GM23338 (cell line): ENCODE measurements around the gene ASTN1. TPM values are rescaled to one million over a fixed set of nuclear protein-coding genes. Genes with fewer than 3 reads are reported as not detected.

Source experiments
- ATAC-seq: fragments of 200-7000 bp; cut with Tn5 transposase; 3 replicates; pipeline ENCODE4 v1.9.1; 2020
- DNase-seq: peaks from one replicate; pipeline ENCODE4 v3.0.0-alpha.2; 2015; ENCODE audit warnings: low spot score
- H2AFZ ChIP-seq: fragments of 200-600 bp; sonication (generic); 2 replicates; pipeline ENCODE4 v1.8.0; 2016; ENCODE audit warnings: antibody characterized with exemption, mild to moderate bottlenecking, moderate library complexity
- H3F3A ChIP-seq: fragments of 200-600 bp; sonication (generic); replicated peaks from 2 replicates; pipeline ENCODE4 v1.8.0; 2017; ENCODE audit warnings: antibody characterized with exemption, mixed run types, low read depth
- H3K27ac ChIP-seq: fragments of 200-600 bp; sonication (generic); 2 replicates; pipeline ENCODE4 v1.6.1; 2016; ENCODE audit warnings: low read depth
- H3K27me3 ChIP-seq: fragments of 200-600 bp; sonication (generic); 2 replicates; pipeline ENCODE4 v1.8.0; 2016; ENCODE audit warnings: mild to moderate bottlenecking, mixed run types, moderate library complexity; ENCODE audit not compliant: insufficient read depth
- H3K36me3 ChIP-seq: fragments of 200-600 bp; sonication (generic); 2 replicates; pipeline ENCODE4 v1.8.0; 2016; ENCODE audit warnings: mild to moderate bottlenecking; ENCODE audit not compliant: insufficient read depth
- H3K4me1 ChIP-seq: fragments of 200-600 bp; sonication (generic); 2 replicates; pipeline ENCODE4 v1.8.0; 2016; ENCODE audit warnings: mild to moderate bottlenecking, moderate library complexity; ENCODE audit not compliant: insufficient read depth
- H3K4me2 ChIP-seq: fragments of 200-600 bp; sonication (generic); 2 replicates; pipeline ENCODE4 v1.7.1; 2017; ENCODE audit warnings: mixed run types
- H3K4me3 ChIP-seq: fragments of 200-600 bp; sonication (generic); 2 replicates; pipeline ENCODE4 v1.6.1; 2016; ENCODE audit warnings: mixed run types
- H3K79me2 ChIP-seq: fragments of 200-600 bp; sonication (generic); replicated peaks from 2 replicates; pipeline ENCODE4 v1.8.0; 2017; ENCODE audit warnings: mild to moderate bottlenecking; ENCODE audit not compliant: insufficient read depth
- H3K9me2 ChIP-seq: fragments of 200-600 bp; sonication (generic); 2 replicates; pipeline ENCODE4 v1.8.0; 2017; ENCODE audit not compliant: insufficient read depth
- H4K20me1 ChIP-seq: fragments of 200-600 bp; sonication (generic); replicated peaks from 2 replicates; pipeline ENCODE4 v1.8.0; 2017; ENCODE audit warnings: mild to moderate bottlenecking; ENCODE audit not compliant: insufficient read depth
- H3K27ac Mint-ChIP-seq: 2 replicates; pipeline ENCODE4 v1.8.0; 2020; ENCODE audit warnings: inconsistent platforms, mild to moderate bottlenecking, moderate library complexity, mixed read lengths
- H3K27me3 Mint-ChIP-seq: 3 replicates; pipeline ENCODE4 v1.8.0; 2022; ENCODE audit warnings: low read depth, mild to moderate bottlenecking, moderate library complexity, mixed read lengths, inconsistent platforms; ENCODE audit not compliant: insufficient read depth, poor library complexity
- H3K36me3 Mint-ChIP-seq: 3 replicates; pipeline ENCODE4 v1.8.0; 2021; ENCODE audit warnings: low read depth, mild to moderate bottlenecking, inconsistent platforms, moderate library complexity, mixed read lengths
- H3K4me1 Mint-ChIP-seq: 3 replicates; pipeline ENCODE4 v1.8.0; 2020; ENCODE audit warnings: mild to moderate bottlenecking, inconsistent platforms, mixed read lengths
- H3K4me3 Mint-ChIP-seq: 3 replicates; pipeline ENCODE4 v1.8.0; 2021; ENCODE audit warnings: moderate library complexity, mild to moderate bottlenecking, inconsistent platforms, mixed read lengths
- H3K9me3 Mint-ChIP-seq: 3 replicates; pipeline ENCODE4 v1.8.0; 2020; ENCODE audit warnings: moderate library complexity, mild to moderate bottlenecking, inconsistent platforms, mixed read lengths
- CREB1 ChIP-seq: fragments of 250-450 bp; sonication (Bioruptor Pico); IDR thresholded peaks from 2 replicates; pipeline ENCODE4 v1.5.0; 2020; ENCODE audit warnings: low read depth, mild to moderate bottlenecking, moderate library complexity
- EZH2 ChIP-seq: fragments of 200-600 bp; sonication (generic); IDR thresholded peaks from one replicate; pipeline ENCODE4 v1.8.0; 2017; ENCODE audit warnings: antibody characterized with exemption, mild to moderate bottlenecking, low read depth; ENCODE audit not compliant: unreplicated experiment
- EZH2phosphoT487 ChIP-seq: fragments of 200-600 bp; sonication (generic); IDR thresholded peaks from one replicate; pipeline ENCODE4 v1.8.1; 2018; ENCODE audit warnings: antibody characterized with exemption; ENCODE audit not compliant: unreplicated experiment
- JUNB ChIP-seq: IDR thresholded peaks from one replicate; pipeline ENCODE4 v1.6.1; 2016; ENCODE audit warnings: antibody characterized with exemption; ENCODE audit not compliant: unreplicated experiment
- NANOG ChIP-seq: IDR thresholded peaks from 2 replicates; pipeline ENCODE4 v1.6.1; 2016; ENCODE audit warnings: antibody characterized with exemption, borderline replicate concordance
- POLR2AphosphoS5 ChIP-seq: IDR thresholded peaks from 2 replicates; pipeline ENCODE4 v1.6.1; 2016; ENCODE audit warnings: antibody characterized with exemption, low read depth
- REST ChIP-seq: IDR thresholded peaks from one replicate; pipeline ENCODE4 v1.6.1; 2018; ENCODE audit warnings: antibody characterized with exemption; ENCODE audit not compliant: unreplicated experiment
- STAT1 ChIP-seq: IDR thresholded peaks from one replicate; pipeline ENCODE4 v1.6.1; 2016; ENCODE audit warnings: antibody characterized with exemption; ENCODE audit not compliant: unreplicated experiment
- ZNF114 ChIP-seq: fragments of 250-450 bp; sonication (Bioruptor Pico); IDR thresholded peaks from 2 replicates; pipeline ENCODE4 v1.5.0; 2020; ENCODE audit warnings: mild to moderate bottlenecking, moderate library complexity
- ZNF331 ChIP-seq: fragments of 250-450 bp; sonication (Bioruptor Pico); IDR thresholded peaks from 2 replicates; pipeline ENCODE4 v1.5.0; 2020; ENCODE audit warnings: low read depth, mild to moderate bottlenecking, moderate library complexity
- polyA plus RNA-seq: library from polyadenylated mRNA; unstranded; fragments of >200 nt; fragmentation: Nextera tagmentation; extraction: Ambion mirVana; gene quantifications from 2 replicates; pipeline ENCODE4 v1.2.1, GENCODE V29; 2016
- total RNA-seq: library from RNA; depleted of rRNA; stranded (reverse); fragments of >200 nt; shearing (Covaris generic); gene quantifications from 2 replicates; pipeline ENCODE4 v1.2.3, GENCODE V29; 2014
- TF ChIP-seq, protein P1 (sequence below): IDR thresholded peaks from 2 replicates; pipeline ENCODE4 v1.6.1; 2016; ENCODE audit warnings: antibody characterized with exemption
- TF ChIP-seq, protein P2 (sequence below), 2 experiments: fragments of 200-600 bp in 1 of 2; sonication (generic) in 1 of 2; conservative IDR thresholded peaks; 2 replicates each; pipeline versions ENCODE4 v1.5.1 to v1.6.1; 2016 to 2017; ENCODE audit warnings: antibody characterized with exemption in 2 of 2, low read depth in 2 of 2, mild to moderate bottlenecking in 2 of 2, moderate library complexity in 1 of 2
- TF ChIP-seq, protein P3 (sequence below): fragments of 250-450 bp; sonication (Bioruptor Pico); IDR thresholded peaks from 2 replicates; pipeline ENCODE4 v1.5.0; 2020; ENCODE audit warnings: mild to moderate bottlenecking, moderate library complexity

Gene ASTN1
- total and polyA plus RNA-seq, 2 experiments from 2014 or later, result 2.0 to 5.2 TPM

DNA sequence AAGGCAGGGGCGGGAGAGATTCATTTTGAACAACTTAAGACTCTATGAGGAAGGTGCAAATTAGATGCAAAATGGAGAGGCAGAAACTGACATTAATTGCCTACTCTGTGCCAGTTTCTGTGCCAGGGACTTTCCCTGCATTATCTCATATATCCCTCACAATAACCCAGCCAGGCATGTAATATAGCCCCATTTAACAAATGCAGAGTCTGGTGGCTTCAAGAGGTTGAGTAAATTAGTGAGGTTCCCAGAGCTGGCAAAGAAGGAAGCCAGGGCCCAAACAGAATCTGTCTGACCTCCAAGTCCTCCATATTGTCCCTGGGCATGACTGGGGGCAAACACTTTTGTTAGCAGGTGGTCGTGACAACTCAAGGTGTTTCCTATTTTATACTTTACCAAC, 199.8 kb downstream of the ASTN1 start:
- Mint-ChIP-seq H3K4me3 (no peak overlapping the region), H3K27me3 (no peaks in the 10 kb centered on the region), H3K9me3 (no peaks in the 10 kb centered on the region), H3K4me1 (peaks cover 3% of the 10 kb centered on the region; the same call in 1 of the 3 replicates), H3K36me3 (no peaks in the 10 kb centered on the region), H3K27ac (no peak overlapping the region)
- Histone ChIP-seq H3K36me3 (no peaks in the 10 kb centered on the region), H3K79me2 (no peaks in the 10 kb centered on the region), H3K4me3 (no peak overlapping the region), H3K4me2 (no peak overlapping the region), H3K9me2 (no peaks in the 10 kb centered on the region), H3F3A (no peaks in the 10 kb centered on the region), H4K20me1 (no peaks in the 10 kb centered on the region), H3K27me3 (no peaks in the 10 kb centered on the region), H3K4me1 (no peaks in the 10 kb centered on the region; the same call in 1 of the 2 replicates), H2AFZ (no peak overlapping the region), H3K27ac (no peak overlapping the region)
- TF ChIP-seq, protein P1, sequence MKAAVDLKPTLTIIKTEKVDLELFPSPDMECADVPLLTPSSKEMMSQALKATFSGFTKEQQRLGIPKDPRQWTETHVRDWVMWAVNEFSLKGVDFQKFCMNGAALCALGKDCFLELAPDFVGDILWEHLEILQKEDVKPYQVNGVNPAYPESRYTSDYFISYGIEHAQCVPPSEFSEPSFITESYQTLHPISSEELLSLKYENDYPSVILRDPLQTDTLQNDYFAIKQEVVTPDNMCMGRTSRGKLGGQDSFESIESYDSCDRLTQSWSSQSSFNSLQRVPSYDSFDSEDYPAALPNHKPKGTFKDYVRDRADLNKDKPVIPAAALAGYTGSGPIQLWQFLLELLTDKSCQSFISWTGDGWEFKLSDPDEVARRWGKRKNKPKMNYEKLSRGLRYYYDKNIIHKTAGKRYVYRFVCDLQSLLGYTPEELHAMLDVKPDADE, result no peak
- TF ChIP-seq JUNB, result no peak
- TF ChIP-seq CREB1 (CRISPR knock-in tag), result no peak
- TF ChIP-seq ZNF114 (CRISPR knock-in tag), result no peak
- TF ChIP-seq, protein P2, sequence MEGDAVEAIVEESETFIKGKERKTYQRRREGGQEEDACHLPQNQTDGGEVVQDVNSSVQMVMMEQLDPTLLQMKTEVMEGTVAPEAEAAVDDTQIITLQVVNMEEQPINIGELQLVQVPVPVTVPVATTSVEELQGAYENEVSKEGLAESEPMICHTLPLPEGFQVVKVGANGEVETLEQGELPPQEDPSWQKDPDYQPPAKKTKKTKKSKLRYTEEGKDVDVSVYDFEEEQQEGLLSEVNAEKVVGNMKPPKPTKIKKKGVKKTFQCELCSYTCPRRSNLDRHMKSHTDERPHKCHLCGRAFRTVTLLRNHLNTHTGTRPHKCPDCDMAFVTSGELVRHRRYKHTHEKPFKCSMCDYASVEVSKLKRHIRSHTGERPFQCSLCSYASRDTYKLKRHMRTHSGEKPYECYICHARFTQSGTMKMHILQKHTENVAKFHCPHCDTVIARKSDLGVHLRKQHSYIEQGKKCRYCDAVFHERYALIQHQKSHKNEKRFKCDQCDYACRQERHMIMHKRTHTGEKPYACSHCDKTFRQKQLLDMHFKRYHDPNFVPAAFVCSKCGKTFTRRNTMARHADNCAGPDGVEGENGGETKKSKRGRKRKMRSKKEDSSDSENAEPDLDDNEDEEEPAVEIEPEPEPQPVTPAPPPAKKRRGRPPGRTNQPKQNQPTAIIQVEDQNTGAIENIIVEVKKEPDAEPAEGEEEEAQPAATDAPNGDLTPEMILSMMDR (conservative IDR thresholded peaks at IDR 0.05; ENCODE audit: low read depth in 2 of 2), result no peak
- TF ChIP-seq ZNF331 (CRISPR knock-in tag), result no peak
- TF ChIP-seq STAT1, result no peak
- TF ChIP-seq EZH2phosphoT487, result no peak
- TF ChIP-seq, protein P3, sequence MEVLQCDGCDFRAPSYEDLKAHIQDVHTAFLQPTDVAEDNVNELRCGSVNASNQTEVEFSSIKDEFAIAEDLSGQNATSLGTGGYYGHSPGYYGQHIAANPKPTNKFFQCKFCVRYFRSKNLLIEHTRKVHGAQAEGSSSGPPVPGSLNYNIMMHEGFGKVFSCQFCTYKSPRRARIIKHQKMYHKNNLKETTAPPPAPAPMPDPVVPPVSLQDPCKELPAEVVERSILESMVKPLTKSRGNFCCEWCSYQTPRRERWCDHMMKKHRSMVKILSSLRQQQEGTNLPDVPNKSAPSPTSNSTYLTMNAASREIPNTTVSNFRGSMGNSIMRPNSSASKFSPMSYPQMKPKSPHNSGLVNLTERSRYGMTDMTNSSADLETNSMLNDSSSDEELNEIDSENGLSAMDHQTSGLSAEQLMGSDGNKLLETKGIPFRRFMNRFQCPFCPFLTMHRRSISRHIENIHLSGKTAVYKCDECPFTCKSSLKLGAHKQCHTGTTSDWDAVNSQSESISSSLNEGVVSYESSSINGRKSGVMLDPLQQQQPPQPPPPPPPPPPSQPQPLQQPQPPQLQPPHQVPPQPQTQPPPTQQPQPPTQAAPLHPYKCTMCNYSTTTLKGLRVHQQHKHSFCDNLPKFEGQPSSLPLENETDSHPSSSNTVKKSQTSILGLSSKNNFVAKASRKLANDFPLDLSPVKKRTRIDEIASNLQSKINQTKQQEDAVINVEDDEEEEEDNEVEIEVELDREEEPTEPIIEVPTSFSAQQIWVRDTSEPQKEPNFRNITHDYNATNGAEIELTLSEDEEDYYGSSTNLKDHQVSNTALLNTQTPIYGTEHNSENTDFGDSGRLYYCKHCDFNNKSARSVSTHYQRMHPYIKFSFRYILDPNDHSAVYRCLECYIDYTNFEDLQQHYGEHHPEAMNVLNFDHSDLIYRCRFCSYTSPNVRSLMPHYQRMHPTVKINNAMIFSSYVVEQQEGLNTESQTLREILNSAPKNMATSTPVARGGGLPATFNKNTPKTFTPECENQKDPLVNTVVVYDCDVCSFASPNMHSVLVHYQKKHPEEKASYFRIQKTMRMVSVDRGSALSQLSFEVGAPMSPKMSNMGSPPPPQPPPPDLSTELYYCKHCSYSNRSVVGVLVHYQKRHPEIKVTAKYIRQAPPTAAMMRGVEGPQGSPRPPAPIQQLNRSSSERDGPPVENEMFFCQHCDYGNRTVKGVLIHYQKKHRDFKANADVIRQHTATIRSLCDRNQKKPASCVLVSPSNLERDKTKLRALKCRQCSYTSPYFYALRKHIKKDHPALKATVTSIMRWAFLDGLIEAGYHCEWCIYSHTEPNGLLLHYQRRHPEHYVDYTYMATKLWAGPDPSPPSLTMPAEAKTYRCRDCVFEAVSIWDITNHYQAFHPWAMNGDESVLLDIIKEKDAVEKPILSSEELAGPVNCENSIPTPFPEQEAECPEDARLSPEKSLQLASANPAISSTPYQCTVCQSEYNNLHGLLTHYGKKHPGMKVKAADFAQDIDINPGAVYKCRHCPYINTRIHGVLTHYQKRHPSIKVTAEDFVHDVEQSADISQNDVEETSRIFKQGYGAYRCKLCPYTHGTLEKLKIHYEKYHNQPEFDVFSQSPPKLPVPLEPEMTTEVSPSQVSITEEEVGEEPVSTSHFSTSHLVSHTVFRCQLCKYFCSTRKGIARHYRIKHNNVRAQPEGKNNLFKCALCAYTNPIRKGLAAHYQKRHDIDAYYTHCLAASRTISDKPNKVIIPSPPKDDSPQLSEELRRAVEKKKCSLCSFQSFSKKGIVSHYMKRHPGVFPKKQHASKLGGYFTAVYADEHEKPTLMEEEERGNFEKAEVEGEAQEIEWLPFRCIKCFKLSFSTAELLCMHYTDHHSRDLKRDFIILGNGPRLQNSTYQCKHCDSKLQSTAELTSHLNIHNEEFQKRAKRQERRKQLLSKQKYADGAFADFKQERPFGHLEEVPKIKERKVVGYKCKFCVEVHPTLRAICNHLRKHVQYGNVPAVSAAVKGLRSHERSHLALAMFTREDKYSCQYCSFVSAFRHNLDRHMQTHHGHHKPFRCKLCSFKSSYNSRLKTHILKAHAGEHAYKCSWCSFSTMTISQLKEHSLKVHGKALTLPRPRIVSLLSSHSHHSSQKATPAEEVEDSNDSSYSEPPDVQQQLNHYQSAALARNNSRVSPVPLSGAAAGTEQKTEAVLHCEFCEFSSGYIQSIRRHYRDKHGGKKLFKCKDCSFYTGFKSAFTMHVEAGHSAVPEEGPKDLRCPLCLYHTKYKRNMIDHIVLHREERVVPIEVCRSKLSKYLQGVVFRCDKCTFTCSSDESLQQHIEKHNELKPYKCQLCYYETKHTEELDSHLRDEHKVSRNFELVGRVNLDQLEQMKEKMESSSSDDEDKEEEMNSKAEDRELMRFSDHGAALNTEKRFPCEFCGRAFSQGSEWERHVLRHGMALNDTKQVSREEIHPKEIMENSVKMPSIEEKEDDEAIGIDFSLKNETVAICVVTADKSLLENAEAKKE (CRISPR knock-in tag), result no peak
- TF ChIP-seq EZH2, result no peak
- no peak for TF ChIP-seq REST
- no peak for TF ChIP-seq NANOG
- TF ChIP-seq POLR2AphosphoS5, result no peak
- no peak for ATAC-seq
- no peak for DNase-seq
